ENCODE results near the gene TUBD1.

DNA sequence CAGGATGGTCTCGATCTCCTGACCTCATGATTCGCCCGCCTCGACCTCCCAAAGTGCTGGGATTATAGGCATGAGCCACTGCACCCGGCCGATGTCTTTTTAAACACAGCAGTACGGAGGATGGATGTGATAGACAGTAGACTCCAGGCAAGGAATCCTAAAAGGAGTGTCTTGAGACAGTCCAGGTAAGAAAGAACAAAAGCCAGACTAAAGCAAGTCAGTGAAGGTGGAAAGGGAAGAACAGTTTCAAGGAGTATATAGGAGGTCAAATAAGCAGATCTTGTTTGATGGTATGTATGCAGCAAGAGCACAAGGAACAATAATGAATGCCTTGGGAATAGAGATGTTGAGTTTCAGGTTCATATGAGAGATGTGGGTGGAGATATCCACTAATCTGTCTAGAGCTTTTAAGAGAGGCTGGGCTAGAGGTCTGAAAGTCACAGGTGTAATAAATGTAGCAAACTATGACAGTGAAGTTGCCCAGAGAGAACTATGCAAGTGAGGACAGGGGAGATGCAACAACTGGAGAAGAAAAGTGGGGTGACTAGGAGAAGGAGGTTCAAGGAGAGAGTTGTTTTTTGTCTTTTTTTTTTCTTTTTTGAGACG is 4.5 kb downstream of the TUBD1 start:
- no peak for TF ChIP-seq EP300 (IDR thresholded peaks at IDR 0.05)
- TF ChIP-seq, protein P1, sequence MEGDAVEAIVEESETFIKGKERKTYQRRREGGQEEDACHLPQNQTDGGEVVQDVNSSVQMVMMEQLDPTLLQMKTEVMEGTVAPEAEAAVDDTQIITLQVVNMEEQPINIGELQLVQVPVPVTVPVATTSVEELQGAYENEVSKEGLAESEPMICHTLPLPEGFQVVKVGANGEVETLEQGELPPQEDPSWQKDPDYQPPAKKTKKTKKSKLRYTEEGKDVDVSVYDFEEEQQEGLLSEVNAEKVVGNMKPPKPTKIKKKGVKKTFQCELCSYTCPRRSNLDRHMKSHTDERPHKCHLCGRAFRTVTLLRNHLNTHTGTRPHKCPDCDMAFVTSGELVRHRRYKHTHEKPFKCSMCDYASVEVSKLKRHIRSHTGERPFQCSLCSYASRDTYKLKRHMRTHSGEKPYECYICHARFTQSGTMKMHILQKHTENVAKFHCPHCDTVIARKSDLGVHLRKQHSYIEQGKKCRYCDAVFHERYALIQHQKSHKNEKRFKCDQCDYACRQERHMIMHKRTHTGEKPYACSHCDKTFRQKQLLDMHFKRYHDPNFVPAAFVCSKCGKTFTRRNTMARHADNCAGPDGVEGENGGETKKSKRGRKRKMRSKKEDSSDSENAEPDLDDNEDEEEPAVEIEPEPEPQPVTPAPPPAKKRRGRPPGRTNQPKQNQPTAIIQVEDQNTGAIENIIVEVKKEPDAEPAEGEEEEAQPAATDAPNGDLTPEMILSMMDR (IDR thresholded peaks at IDR 0.05): no peak

Measured in tibial nerve (tissue), 4 donors.